Psoas muscle (tissue), 8 donors: ENCODE results near the gene FBXL5. TPM values are rescaled to one million over a fixed set of nuclear protein-coding genes. Genes with fewer than 3 reads are reported as not detected.
A peak's percentile ranks its signal among the peaks of the same experiment; 100 is the strongest.

ENCODE experiments used
- ATAC-seq, 4 donors: fragments of 200-7000 bp; cut with Tn5 transposase; one replicate each; pipeline ENCODE4 v1.9.1; 2020; ENCODE audit warnings: moderate library complexity in 3 of 4, mild to moderate bottlenecking in 2 of 4
- DNase-seq, 2 donors: peaks; one replicate each; pipeline ENCODE4 v3.0.0-alpha.2; 2020
- H3K27ac ChIP-seq: fragments of 200-600 bp; one replicate; pipeline ENCODE4 v1.8.0; 2022
- H3K27me3 ChIP-seq, 3 donors: fragments of 200-600 bp in 1 of 3; one replicate each; pipeline versions ENCODE4 v1.6.1 to v1.8.0; 2013 to 2022; ENCODE audit warnings: low read length in 2 of 3, mild to moderate bottlenecking in 2 of 3, moderate library complexity in 1 of 3; ENCODE audit not compliant: insufficient read depth in 3 of 3
- H3K36me3 ChIP-seq, 2 donors: fragments of 200-600 bp in 1 of 2; one replicate each; pipeline versions ENCODE4 v1.6.1 to v1.8.0; 2013 to 2022; ENCODE audit warnings: low read depth in 1 of 2, mild to moderate bottlenecking in 1 of 2, moderate library complexity in 1 of 2; ENCODE audit not compliant: insufficient read depth in 1 of 2
- H3K4me1 ChIP-seq: fragments of 200-600 bp; one replicate; pipeline ENCODE4 v1.8.0; 2022
- H3K4me3 ChIP-seq: fragments of 200-600 bp; one replicate; pipeline ENCODE4 v1.8.0; 2022; ENCODE audit warnings: mild to moderate bottlenecking
- H3K9me3 ChIP-seq: fragments of 200-600 bp; one replicate; pipeline ENCODE4 v1.8.0; 2022
- WGBS, 3 donors: extraction: QIAGEN DNeasy Blood & Tissue Kit; methylation state at CpG; one replicate each; pipeline versions ENCODE4 v1.1.6 to v1.1.7; 2013; 5-methylcytosine and 5-hydroxymethylcytosine counted together
- intact Hi-C, 2 donors: fragments of 100-400 bp; cut with DNase I; formaldehyde crosslinking; loops; one replicate each; pipeline versions ENCODE4 v1.11.0 to v1.14.2; 2022
- polyA plus RNA-seq, 3 donors: library from polyadenylated mRNA; stranded (reverse); fragments of 200-250 nt; gene quantifications; one replicate each; pipeline ENCODE4 v1.2.3, GENCODE V29; 2013
- total RNA-seq, 4 donors: library from RNA; stranded (reverse); fragmentation: NEBNext Ultra II Directional in 2 of 4; extraction: Animal tissue kit (Norgen Biotek cat#: 25700) in 2 of 4; gene quantifications; one replicate each; pipeline versions ENCODE4 v1.2.1 to v1.2.4, GENCODE V29; 2021 to 2023
- TF ChIP-seq, protein P1 (sequence below): fragments of 200-600 bp; IDR thresholded peaks from one replicate; pipeline ENCODE4 v1.8.0; 2022; ENCODE audit warnings: antibody characterized with exemption
- donor health status: healthy with polysubstance abuse.
- donor health status: DM: no; HTN: no; CAD: no; lungs with moderate emphysema.
- donor health status: Bipolar disorder and iron deficiency.
- donor health status: healthy.
- donor health status: DM: yes; HTN: yes; CAD: no.
- donor health status: DM: no; HTN: no; CAD: no.
- donor health status: DM: no; HTN: no; CAD: no.
- donor health status: DM: yes; HTN: yes; CAD: no.

The FBXL5 gene
- total and polyA plus RNA-seq, 7 donors: 46.1 to 91.2 (median 56.8) TPM

- no peak for DNase-seq
- peak in 1 of 4 donors; percentile 33 for ATAC-seq
- TF ChIP-seq, protein P1, sequence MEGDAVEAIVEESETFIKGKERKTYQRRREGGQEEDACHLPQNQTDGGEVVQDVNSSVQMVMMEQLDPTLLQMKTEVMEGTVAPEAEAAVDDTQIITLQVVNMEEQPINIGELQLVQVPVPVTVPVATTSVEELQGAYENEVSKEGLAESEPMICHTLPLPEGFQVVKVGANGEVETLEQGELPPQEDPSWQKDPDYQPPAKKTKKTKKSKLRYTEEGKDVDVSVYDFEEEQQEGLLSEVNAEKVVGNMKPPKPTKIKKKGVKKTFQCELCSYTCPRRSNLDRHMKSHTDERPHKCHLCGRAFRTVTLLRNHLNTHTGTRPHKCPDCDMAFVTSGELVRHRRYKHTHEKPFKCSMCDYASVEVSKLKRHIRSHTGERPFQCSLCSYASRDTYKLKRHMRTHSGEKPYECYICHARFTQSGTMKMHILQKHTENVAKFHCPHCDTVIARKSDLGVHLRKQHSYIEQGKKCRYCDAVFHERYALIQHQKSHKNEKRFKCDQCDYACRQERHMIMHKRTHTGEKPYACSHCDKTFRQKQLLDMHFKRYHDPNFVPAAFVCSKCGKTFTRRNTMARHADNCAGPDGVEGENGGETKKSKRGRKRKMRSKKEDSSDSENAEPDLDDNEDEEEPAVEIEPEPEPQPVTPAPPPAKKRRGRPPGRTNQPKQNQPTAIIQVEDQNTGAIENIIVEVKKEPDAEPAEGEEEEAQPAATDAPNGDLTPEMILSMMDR: no peak
- Histone ChIP-seq H3K27ac (no peak overlapping the region), H3K4me1 (no peaks in the 10 kb centered on the region), H3K9me3 (no peaks in the 10 kb centered on the region), H3K36me3 (peaks cover 0 to 31% of the 10 kb centered on the region in 2 donors), H3K4me3 (no peak overlapping the region), H3K27me3 (no peaks in the 10 kb centered on the region)
- 37 to 45% (median 41%) methylated on average over 3 of the region's 3 CpGs for WGBS, 3 donors
- intact Hi-C loops: no loop called here
Measured at GRCh38 chr4:15691346-15692135, 36.4 kb upstream of the FBXL5 start.

- Histone ChIP-seq H3K9me3 (no peaks in the 10 kb centered on the region), H3K27ac (no peak overlapping the region), H3K4me3 (no peak overlapping the region), H3K27me3 (no peaks in the 10 kb centered on the region), H3K36me3 (peaks cover 2 to 37% of the 10 kb centered on the region in 2 donors), H3K4me1 (no peaks in the 10 kb centered on the region)
- 40 to 50% (median 50%) methylated on average over 7 of the region's 7 CpGs for WGBS, 3 donors
- DNase-seq (no peak), ATAC-seq (peak in 1 of 4 donors; percentile 48)
- intact Hi-C loops: no loop called here
- TF ChIP-seq, protein P1: no peak
Measured at GRCh38 chr4:15690020-15690809, 35.1 kb upstream of the FBXL5 start.

- Histone ChIP-seq H3K27ac (no peak overlapping the region), H3K9me3 (no peaks in the 10 kb centered on the region), H3K4me3 (no peak overlapping the region), H3K36me3 (peaks cover 5 to 37% of the 10 kb centered on the region in 2 donors), H3K4me1 (no peaks in the 10 kb centered on the region), H3K27me3 (no peaks in the 10 kb centered on the region)
- WGBS, 3 donors: 88 to 97% (median 95%) methylated on average over 2 of the region's 2 CpGs
- ATAC-seq (no peak), DNase-seq (no peak)
- intact Hi-C loops: no loop called here
- TF ChIP-seq, protein P1: no peak
Measured at GRCh38 chr4:15689540-15689939, 34.4 kb upstream of the FBXL5 start.

- intact Hi-C loops: no loop called here
- no peaks in the 10 kb centered on the region for H3K27me3 ChIP-seq
- DNase-seq (no peak), ATAC-seq (no peak)
- H3K27ac ChIP-seq: no peak overlapping the region
- H3K4me1 ChIP-seq: peaks cover 9% of the 10 kb centered on the region
- H3K36me3 ChIP-seq: peaks cover 6 to 37% of the 10 kb centered on the region in 2 donors
- no peak overlapping the region for H3K4me3 ChIP-seq
- TF ChIP-seq, protein P1: no peak
- WGBS, 3 donors: 51 to 66% (median 51%) methylated on average over 5 of the region's 5 CpGs
- no peaks in the 10 kb centered on the region for H3K9me3 ChIP-seq
Measured at GRCh38 chr4:15688051-15688450, 32.9 kb upstream of the FBXL5 start.
